ENCODE results near the gene SMKR1.

DNA sequence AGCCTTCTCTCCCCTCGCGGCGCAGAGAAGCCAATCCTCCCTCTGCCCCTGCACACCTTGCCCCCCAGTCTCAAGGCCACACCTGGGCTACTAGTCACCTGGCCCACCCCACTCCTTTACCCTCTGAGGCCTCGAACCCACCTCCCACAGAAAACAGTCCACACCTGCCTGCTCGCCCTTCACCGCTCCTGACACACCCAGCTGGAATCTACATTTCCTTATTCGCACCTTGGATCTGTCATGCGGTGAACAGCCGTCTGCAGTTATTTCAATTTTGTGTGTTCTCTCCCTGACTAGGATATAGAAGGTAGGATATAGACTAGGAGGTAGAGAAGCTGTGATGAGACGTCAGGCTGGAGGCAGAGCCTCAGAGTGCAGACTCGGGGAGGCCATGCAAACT lies 29.4 kb downstream of the SMKR1 start:
- no peak for TF ChIP-seq CTCF (conservative IDR thresholded peaks at IDR 0.05; ENCODE audit: low read depth, low read length)
- TF ChIP-seq EZH2 (IDR thresholded peaks at IDR 0.05; ENCODE audit: low read length, unreplicated experiment): no peak
- no peak for TF ChIP-seq EZH2phosphoT487 (IDR thresholded peaks at IDR 0.05; ENCODE audit: borderline replicate concordance, low read length)
